Measurements from ENCODE around the gene CCNH.

Gene CCNH

DNA sequence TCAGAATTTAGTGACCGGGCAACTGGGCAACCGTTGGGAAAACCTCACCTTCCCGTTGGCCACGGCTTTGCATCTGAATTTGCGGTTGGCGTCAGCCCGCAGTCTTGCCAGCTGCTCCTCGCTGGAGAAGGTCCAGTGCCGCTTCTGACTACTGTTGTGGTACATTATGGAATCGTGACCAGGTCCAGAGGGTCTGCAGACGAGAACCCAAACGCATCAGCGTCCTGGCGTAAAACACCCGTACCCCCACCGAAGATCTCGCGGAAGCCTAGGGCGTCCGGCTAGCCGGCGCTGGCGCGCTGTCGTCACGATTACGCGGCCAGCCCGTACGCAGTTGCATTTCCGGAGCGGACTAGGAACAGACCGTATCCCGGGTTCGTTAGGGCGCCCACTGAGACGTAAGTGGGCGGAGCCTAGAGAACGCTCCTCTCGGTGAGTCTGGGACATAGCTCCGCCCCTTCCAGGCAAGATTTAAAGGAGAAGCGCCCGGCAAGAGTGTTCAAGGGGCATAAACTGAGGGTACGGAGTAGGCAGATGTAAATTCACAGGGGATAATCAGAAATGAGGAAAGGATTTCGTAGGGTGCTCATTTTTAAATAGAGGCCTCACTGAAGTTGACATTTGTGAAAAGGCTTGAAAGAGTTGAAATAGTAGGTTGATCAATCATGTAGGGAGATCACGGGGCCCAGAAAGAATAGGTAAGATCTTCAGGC is at the start of gene CCNH:
CCNH (minus strand) TSS at position 301 of the 713 bp plus-strand sequence; CDS start at position 165, 136 bp downstream.
- H3K27ac Mint-ChIP-seq, result peak within 1 kb of the TSS; percentile 93 to 98
- peak within 1 kb of the TSS; percentile 81 to 95 for H3K4me3 Mint-ChIP-seq
- peaks cover 41% of the 10 kb centered on the region for H3K4me1 Mint-ChIP-seq
- DNase-seq, result peak; percentile 94 to 97
- H3K27me3 Mint-ChIP-seq, result no peaks in the 10 kb centered on the region
- H3K9me3 Mint-ChIP-seq, result no peaks in the 10 kb centered on the region
- peak; percentile 99 for ATAC-seq

DNA sequence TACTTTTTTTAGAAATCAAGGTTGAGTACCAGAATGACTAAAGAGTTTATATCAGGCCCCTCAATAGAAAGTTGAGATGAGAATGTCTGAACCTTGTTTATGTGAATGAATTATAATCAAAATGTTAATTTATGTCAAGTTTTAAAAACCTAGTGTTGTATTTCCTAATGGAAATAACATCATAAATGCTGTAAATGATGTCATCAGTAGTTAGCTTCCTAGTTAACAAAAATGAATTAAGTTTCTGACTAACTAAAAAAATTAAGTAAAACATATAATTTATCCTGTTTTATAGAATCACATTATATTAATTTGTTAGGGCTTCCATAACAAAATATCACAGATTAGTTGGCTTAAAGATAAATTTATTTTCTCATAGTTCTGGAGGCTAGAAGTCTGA is 45.0 kb upstream of the CCNH start:
- Mint-ChIP-seq H3K27me3 (peaks cover 14% of the 10 kb centered on the region), H3K27ac (no peak overlapping the region), H3K4me1 (peaks cover 4% of the 10 kb centered on the region), H3K9me3 (peaks cover 0 to 5% of the 10 kb centered on the region in 2 donors), H3K4me3 (no peak overlapping the region)
- DNase-seq (no peak), ATAC-seq (no peak)

DNA sequence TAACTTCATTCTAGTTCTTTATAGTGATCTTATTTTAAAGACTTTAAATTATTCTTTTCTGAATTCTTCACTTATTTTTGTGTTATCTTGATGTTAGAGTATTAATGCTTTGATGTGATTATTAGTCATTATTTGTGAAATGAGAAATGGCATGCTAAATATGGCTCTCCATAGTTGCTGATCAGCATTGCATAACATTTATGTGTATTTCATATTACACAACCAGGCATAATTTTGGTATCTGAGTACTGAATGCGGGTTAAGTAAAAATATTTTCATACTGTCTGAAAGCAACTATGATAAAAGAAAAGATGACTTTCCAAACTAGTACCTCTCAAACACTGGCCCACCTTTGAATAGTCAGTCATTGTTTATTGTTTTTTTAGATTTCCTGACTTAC is 41.1 kb upstream of the CCNH start:
- Mint-ChIP-seq H3K27ac (no peak overlapping the region), H3K9me3 (no peaks in the 10 kb centered on the region), H3K27me3 (peaks cover 11% of the 10 kb centered on the region), H3K4me1 (peaks cover 8% of the 10 kb centered on the region), H3K4me3 (no peak overlapping the region)
- no peak for DNase-seq
- ATAC-seq, result no peak

DNA sequence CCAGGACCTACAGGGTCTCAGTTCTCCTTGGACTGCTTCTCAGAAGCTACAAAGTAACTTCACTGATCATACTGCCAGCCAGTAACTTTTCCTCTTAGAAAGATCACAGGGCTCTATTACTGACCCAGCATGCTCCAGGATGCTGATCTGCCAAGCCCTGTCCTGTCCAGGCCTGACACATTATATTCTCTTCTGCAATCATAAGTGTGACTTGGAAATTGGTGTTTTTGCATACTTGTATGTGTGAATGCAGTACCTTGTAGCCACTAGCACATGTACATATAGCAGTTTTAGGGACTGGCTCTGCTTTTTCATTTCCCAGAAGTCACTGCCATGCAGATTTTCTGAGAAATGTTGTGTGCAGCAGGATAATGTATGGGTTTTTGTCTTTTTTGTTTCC is 40.1 kb upstream of the CCNH start:
- H3K27me3 Mint-ChIP-seq, result peaks cover 11% of the 10 kb centered on the region

DNA sequence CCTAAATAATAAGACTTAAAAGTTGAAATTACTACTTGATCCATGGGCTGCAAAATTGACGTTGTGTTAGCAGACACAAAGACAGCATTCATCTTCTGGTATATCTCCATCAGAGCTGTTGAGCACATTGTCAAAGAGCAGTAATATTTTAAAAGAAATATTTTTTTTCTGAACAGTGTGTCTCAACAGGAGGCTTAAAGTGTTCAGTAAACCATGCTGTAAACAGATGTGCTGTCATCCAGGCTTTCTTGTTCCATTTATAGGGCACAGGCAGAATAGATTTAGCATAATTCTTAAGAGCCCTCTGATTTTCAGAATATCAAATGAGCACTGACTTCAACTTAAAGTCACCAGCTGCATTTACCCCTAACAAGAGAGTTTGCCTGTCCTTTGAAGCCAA is 29.7 kb upstream of the CCNH start:
- no peaks in the 10 kb centered on the region for H3K4me1 Mint-ChIP-seq
- H3K4me3 Mint-ChIP-seq, result no peak overlapping the region
- H3K9me3 Mint-ChIP-seq, result no peaks in the 10 kb centered on the region
- H3K27me3 Mint-ChIP-seq, result peaks cover 8% of the 10 kb centered on the region
- no peak overlapping the region for H3K27ac Mint-ChIP-seq
- ATAC-seq (no peak), DNase-seq (no peak)

More for the DNA sequence above, 40.1 kb upstream of the CCNH start:
- DNase-seq, result no peak
- Mint-ChIP-seq H3K27ac (no peak overlapping the region), H3K4me1 (peaks cover 8% of the 10 kb centered on the region), H3K9me3 (no peaks in the 10 kb centered on the region), H3K4me3 (no peak overlapping the region)
- no peak for ATAC-seq

DNA sequence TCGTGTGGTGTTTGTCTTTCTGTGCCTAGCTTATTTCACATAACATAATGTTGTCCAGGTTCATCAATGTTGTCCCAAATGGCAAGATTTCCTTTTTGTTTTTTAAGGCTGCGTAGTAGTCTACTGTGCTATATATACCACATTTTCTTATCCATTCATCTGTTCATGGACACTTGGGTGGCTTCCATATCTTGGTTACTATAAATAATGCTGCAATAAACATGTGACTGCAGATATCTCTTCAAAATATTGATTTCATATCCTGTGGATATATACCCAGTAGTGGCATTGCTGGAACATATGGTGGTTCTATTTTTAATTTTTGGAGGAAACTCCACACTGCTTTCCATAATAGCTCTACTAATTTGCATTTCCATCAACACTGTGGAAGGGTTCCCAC is 25.5 kb upstream of the CCNH start:
- no peak overlapping the region for H3K27ac Mint-ChIP-seq
- no peak overlapping the region for H3K4me3 Mint-ChIP-seq
- H3K9me3 Mint-ChIP-seq, result no peaks in the 10 kb centered on the region
- no peak for ATAC-seq
- no peaks in the 10 kb centered on the region for H3K4me1 Mint-ChIP-seq
- no peaks in the 10 kb centered on the region for H3K27me3 Mint-ChIP-seq
- DNase-seq, result no peak

DNA sequence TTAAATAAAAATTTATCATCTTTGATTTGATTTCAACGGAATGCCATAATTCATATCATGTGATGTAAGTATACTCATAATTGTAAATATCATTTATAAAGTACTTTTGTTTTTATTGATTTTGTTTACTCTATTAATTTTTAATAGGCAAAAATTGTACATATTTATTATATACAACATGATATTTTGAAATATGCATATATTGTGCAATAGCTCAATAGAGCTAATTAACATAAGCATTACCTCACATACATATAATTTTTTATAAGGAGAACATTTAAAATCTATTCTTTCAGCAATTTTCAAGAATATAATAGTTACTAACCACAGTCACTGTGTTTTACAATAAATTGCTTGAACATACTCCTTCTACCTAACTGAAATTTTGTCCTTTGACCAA is 25.0 kb upstream of the CCNH start:
- DNase-seq (no peak), ATAC-seq (no peak)

DNA sequence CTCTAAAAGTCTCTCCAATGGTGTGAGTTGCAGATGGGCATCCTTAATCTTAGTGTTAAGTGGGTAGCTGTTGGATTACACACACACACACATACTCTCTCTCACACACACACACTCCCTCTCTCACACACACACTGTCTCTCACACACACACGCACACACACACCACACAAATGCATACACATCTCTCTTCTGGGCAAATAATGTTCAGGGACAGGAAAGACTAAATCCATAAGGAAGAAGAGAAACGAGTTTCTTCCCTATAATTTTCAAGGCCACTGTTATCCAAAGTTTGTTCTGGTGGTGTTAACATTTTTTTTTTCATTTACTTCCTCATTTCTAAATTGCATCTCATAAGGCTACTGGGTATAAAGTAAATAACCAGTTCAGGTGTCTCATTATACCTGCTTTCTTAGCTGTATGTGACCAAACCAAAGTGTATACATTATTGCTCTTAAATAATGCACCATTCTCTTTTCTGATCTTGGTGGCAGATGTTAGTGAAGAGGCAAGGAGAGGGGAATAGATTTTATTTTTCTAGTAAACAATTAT is 22.5 kb upstream of the CCNH start:
- no peaks in the 10 kb centered on the region for H3K9me3 Mint-ChIP-seq
- no peak overlapping the region for H3K27ac Mint-ChIP-seq
- DNase-seq (no peak), ATAC-seq (no peak)
- no peaks in the 10 kb centered on the region for H3K4me1 Mint-ChIP-seq
- peaks cover 11% of the 10 kb centered on the region for H3K27me3 Mint-ChIP-seq
- H3K4me3 Mint-ChIP-seq, result no peak overlapping the region

More for the DNA sequence above, 25.0 kb upstream of the CCNH start:
- no peaks in the 10 kb centered on the region for H3K9me3 Mint-ChIP-seq
- no peak overlapping the region for H3K27ac Mint-ChIP-seq
- no peaks in the 10 kb centered on the region for H3K4me1 Mint-ChIP-seq
- H3K27me3 Mint-ChIP-seq, result no peaks in the 10 kb centered on the region
- no peak overlapping the region for H3K4me3 Mint-ChIP-seq

DNA sequence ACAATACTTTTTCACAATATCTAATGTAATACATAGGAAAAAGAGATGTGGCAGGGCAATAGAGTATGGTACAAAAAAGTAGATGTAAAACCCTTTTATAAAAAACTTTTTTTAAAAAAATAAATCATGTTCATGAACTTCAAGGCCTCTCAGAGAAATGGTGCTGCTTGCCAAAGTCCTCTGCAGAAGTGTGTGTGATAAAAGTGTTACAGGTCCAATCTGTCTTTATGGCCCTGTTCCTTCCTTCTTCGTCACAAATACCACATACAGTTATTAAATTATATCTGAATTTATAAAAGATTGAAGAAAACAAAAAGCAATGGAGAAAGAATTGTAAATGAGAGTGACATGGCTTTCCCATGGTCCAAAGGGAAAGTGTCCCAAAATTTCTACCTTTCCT is 21.7 kb upstream of the CCNH start:
- DNase-seq, result no peak
- Mint-ChIP-seq H3K4me1 (no peaks in the 10 kb centered on the region), H3K27ac (no peak overlapping the region), H3K9me3 (no peaks in the 10 kb centered on the region), H3K4me3 (no peak overlapping the region), H3K27me3 (peaks cover 11% of the 10 kb centered on the region)
- no peak for ATAC-seq

DNA sequence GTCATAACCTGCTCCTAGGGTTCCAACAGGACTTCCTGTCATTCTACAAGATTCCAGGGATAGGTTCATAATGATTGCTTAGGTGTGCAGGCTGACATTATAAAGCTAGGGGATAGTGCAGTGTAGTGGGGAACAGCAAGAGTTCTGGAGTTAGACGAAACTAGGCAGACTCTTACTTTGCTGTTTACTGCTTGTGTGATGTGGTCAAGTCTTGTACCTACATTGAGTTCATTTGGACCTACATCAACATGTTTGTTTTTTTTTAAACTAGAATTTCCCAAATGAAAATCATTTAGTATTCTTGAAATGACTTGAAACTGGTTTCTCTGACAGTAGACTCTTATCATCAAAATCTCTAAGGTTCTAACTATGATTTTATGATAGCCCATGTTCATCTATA is 21.2 kb upstream of the CCNH start:
- Mint-ChIP-seq H3K4me3 (no peak overlapping the region), H3K27me3 (peaks cover 11% of the 10 kb centered on the region), H3K4me1 (no peaks in the 10 kb centered on the region), H3K27ac (no peak overlapping the region), H3K9me3 (no peaks in the 10 kb centered on the region)
- ATAC-seq (no peak), DNase-seq (no peak)

DNA sequence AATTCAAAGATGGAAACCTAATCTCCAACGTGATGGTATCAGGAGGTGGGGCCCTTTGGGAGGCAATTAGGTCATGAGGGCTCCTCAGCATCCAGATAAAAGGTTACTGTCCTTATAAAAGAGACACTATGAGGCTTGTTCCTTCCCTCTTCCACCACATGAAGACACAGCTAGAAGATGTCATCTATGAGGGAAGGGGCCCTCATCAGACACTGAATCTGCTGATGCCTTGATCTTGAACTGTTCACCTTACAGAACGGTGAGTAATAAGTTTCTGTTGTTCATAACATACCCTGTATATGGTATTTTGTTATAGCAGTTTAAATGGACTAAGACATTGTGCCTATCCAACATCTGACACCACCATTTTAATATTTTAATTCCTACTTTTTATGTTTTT is 19.7 kb upstream of the CCNH start:
- H3K27me3 Mint-ChIP-seq, result peaks cover 13% of the 10 kb centered on the region
- H3K4me1 Mint-ChIP-seq, result no peaks in the 10 kb centered on the region
- H3K27ac Mint-ChIP-seq, result peak overlapping the region in 1 of 2 donors; percentile 70
- DNase-seq, result no peak
- H3K9me3 Mint-ChIP-seq, result no peaks in the 10 kb centered on the region
- no peak overlapping the region for H3K4me3 Mint-ChIP-seq
- ATAC-seq, result peak; percentile 60

DNA sequence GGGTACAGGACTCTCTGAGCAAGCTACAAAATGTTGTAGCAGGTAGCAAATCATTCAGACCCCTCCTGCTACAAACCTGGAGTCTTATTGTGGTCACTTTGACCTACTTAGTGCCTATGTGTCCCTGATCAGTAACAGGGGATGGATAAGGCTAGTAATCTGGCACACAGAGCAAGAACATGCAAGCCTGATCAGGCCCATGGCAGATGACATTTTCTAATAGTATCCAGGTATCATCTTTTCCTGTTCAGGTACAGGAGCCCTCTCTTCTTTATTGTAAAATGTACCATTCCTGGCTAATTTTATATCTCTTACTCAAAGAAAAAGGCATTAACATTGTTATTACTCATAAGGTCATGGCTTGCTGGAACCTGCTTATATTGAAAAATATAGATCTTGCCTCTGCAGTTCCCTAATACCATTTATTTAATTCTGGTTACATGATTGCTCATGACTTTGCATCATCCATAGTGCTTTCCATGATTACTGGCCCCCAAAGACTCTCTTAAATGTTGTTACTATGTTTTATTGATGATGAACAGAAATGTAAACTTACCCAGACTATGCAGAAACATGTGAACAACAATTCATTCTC is 18.2 kb upstream of the CCNH start:
- H3K27ac Mint-ChIP-seq, result no peak overlapping the region
- no peak overlapping the region for H3K4me3 Mint-ChIP-seq
- DNase-seq, result no peak
- no peaks in the 10 kb centered on the region for H3K4me1 Mint-ChIP-seq
- peaks cover 17% of the 10 kb centered on the region for H3K27me3 Mint-ChIP-seq
- ATAC-seq, result no peak
- no peaks in the 10 kb centered on the region for H3K9me3 Mint-ChIP-seq

DNA sequence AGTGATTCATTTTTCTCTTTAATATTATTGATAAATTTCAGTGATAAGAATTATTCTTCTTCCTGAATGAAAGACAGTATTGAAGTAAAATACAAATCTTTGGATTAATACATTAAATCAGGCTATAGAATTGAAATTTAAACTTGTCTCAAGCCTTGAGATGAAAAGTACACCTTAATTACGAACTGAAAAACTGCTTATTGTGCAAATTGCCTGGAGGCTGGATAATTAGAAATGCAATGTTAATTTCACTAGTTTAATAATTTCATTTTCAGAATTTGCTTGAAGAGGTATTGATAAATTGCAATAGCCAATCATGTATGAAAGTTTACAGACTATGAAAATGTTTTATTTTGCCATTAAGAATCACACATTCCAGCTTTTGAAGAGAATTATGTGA is 11.0 kb upstream of the CCNH start:
- Mint-ChIP-seq H3K4me3 (no peak overlapping the region), H3K27ac (no peak overlapping the region), H3K9me3 (no peaks in the 10 kb centered on the region), H3K4me1 (no peaks in the 10 kb centered on the region), H3K27me3 (peaks cover 6% of the 10 kb centered on the region)
- ATAC-seq (no peak), DNase-seq (no peak)

DNA sequence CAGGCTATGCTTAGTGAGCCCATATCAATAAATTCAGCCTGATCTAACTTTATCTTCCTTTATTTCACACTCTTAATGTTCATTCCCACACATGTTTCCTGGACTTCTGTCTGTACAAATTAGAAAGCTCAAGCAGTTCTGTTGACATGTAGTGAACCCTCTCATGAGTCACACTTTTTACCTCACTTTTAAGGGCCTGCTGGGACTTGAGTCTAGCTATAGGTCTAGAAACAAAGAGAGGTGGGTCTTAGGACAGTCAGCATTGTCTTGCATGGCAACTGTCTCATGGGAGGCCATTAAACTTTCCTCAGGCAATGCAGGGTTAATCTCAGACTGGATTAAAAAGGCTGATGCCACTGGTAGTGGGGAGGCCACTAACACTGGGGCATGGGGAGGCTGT is 8.6 kb upstream of the CCNH start:
- Mint-ChIP-seq H3K9me3 (no peaks in the 10 kb centered on the region), H3K27ac (no peak overlapping the region), H3K4me3 (no peak overlapping the region), H3K27me3 (no peaks in the 10 kb centered on the region), H3K4me1 (no peaks in the 10 kb centered on the region)
- DNase-seq (no peak), ATAC-seq (no peak)

DNA sequence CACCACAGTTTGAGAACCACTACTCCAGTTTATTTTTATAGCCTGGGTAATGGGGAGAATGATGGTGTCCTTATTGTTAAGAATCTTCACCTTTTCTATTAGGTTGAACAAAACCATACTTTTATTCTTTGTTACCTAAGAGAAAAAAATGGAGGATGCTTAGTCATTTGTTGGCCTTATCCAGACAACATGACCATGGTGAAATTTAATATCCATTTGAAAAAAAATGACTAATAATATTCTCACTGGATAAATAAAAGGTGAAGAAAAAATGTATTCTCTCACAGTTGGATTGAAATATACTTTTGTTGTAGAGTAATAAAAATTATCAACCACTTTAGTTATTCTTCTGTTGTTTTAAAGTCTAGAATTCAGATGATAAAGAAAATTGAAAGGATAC is 5.8 kb upstream of the CCNH start:
- no peak overlapping the region for H3K27ac Mint-ChIP-seq
- no peak overlapping the region for H3K4me3 Mint-ChIP-seq
- no peak for DNase-seq
- no peaks in the 10 kb centered on the region for H3K9me3 Mint-ChIP-seq
- ATAC-seq, result no peak
- no peaks in the 10 kb centered on the region for H3K27me3 Mint-ChIP-seq
- H3K4me1 Mint-ChIP-seq, result peaks cover 5% of the 10 kb centered on the region

DNA sequence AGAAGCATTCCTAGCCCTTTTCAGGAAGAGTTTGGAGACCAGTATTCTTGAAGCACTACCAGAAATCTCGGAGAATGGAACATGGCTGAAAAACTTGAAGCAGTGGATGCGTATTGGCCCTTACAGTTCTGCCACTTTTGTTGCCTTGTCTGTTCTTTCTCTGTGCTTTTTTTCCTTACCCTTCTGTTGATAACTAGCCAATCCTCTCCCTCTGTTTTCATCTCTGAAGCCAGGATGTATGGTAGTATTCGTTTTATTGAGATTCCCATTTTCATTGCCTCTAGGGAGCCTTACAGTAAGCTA is 564 bp upstream of the CCNH start:
- peak; percentile 2 for ATAC-seq
- Mint-ChIP-seq H3K4me3 (peak overlapping the region; percentile 81 to 95), H3K4me1 (peaks cover 36% of the 10 kb centered on the region), H3K27ac (peak overlapping the region; percentile 21 to 98), H3K27me3 (no peaks in the 10 kb centered on the region), H3K9me3 (no peaks in the 10 kb centered on the region)
- no peak for DNase-seq

Data from stimulated activated naive CD8-positive, alpha-beta T cell treated with anti-CD3 and anti-CD28 coated beads, Interleukin-15, amount 100 ng/mL, for 72 hours (primary cell).